Stimulated activated CD4-positive, alpha-beta T cell treated with anti-CD3 and anti-CD28 coated beads, Interleukin-4, amount 100 ng/mL, for 4 hours (primary cell): ENCODE results near the gene KLHL2.
A peak's percentile ranks its signal among the peaks of the same experiment; 100 is the strongest.
"Not testable (repeated sequence)": the region's sequence is repeated elsewhere in the genome, so short reads cannot be mapped to it uniquely, and the experiment has no call there.

Experiments
- DNase-seq, 2 experiments: peaks; one replicate each; pipeline ENCODE4 v3.0.0-alpha.2; 2020

The KLHL2 gene

GRCh38 chr4:165203541-165204461 lies 3.6 kb upstream of the KLHL2 start:
- no peak for DNase-seq

- DNase-seq, result peak in 1 of 2 experiments; percentile 26
Observed at GRCh38 chr4:165204462-165204830, 2.9 kb upstream of the KLHL2 start.

GRCh38 chr4:165207016-165207430 lies 338 bp upstream of the KLHL2 start:
- no peak for DNase-seq

- peak in 1 of 2 experiments; percentile 14 for DNase-seq
Observed at GRCh38 chr4:165208221-165208652, 876 bp downstream of the KLHL2 start.

- DNase-seq, result peak in 1 of 2 experiments; percentile 13
Observed at GRCh38 chr4:165208741-165209388, 1.5 kb downstream of the KLHL2 start.

- no peak for DNase-seq
Observed at GRCh38 chr4:165209796-165210195, 2.4 kb downstream of the KLHL2 start.

GRCh38 chr4:165210566-165210965 lies 3.2 kb downstream of the KLHL2 start:
- no peak for DNase-seq

- not testable (repeated sequence) for DNase-seq
Observed at GRCh38 chr4:165212647-165213046, 5.3 kb downstream of the KLHL2 start.

GRCh38 chr4:165213404-165213803 lies 6.0 kb downstream of the KLHL2 start:
- not testable (repeated sequence) for DNase-seq

- DNase-seq, result not testable (repeated sequence)
Observed at GRCh38 chr4:165213991-165214709, 6.8 kb downstream of the KLHL2 start.

GRCh38 chr4:165215034-165215751 lies 7.8 kb downstream of the KLHL2 start:
- peak in 1 of 2 experiments; percentile 61 for DNase-seq

- DNase-seq, result not testable (repeated sequence)
Observed at GRCh38 chr4:165215761-165216487, 8.6 kb downstream of the KLHL2 start.

- DNase-seq, result no peak
Observed at GRCh38 chr4:165217325-165217724, 10.0 kb downstream of the KLHL2 start.

- not testable (repeated sequence) for DNase-seq
Observed at GRCh38 chr4:165221306-165221705, 13.9 kb downstream of the KLHL2 start.

GRCh38 chr4:165221993-165222650 lies 14.8 kb downstream of the KLHL2 start:
- not testable (repeated sequence) for DNase-seq

GRCh38 chr4:165222651-165222994 lies 15.3 kb downstream of the KLHL2 start:
- DNase-seq, result no peak

- not testable (repeated sequence) for DNase-seq
Observed at GRCh38 chr4:165227401-165227800, 20.0 kb downstream of the KLHL2 start.

- DNase-seq, result not testable (repeated sequence)
Observed at GRCh38 chr4:165229490-165230200, 22.3 kb downstream of the KLHL2 start.

- DNase-seq, result not testable (repeated sequence)
Observed at GRCh38 chr4:165232623-165233433, 25.5 kb downstream of the KLHL2 start.

GRCh38 chr4:165234766-165235165 lies 27.4 kb downstream of the KLHL2 start:
- no peak for DNase-seq
